Spinal cord (tissue), 10 donors: ENCODE results near the gene NLRP9. TPM values are rescaled to one million over a fixed set of nuclear protein-coding genes. Genes with fewer than 3 reads are reported as not detected.
"Not testable (repeated sequence)": the region's sequence is repeated elsewhere in the genome, so short reads cannot be mapped to it uniquely, and the experiment has no call there.

Experiments
- DNase-seq, 6 donors: peaks; one replicate each; pipeline versions ENCODE4 v3.0.0 to v3.0.0-alpha.2; 2013 to 2015; ENCODE audit warnings: low spot score in 6 of 6, low read depth in 4 of 6
- H3K27ac ChIP-seq: one replicate; pipeline ENCODE4 v1.5.1; 2013; ENCODE audit warnings: low read depth, low read length, control low read depth
- H3K27me3 ChIP-seq: one replicate; pipeline ENCODE4 v1.6.1; 2013; ENCODE audit warnings: low read length; ENCODE audit not compliant: control insufficient read depth, insufficient read depth
- H3K36me3 ChIP-seq: one replicate; pipeline ENCODE4 v1.6.1; 2013; ENCODE audit warnings: low read length; ENCODE audit not compliant: control insufficient read depth, insufficient read depth
- H3K4me1 ChIP-seq: one replicate; pipeline ENCODE4 v1.6.1; 2013; ENCODE audit warnings: low read length; ENCODE audit not compliant: control insufficient read depth, insufficient read depth
- H3K4me3 ChIP-seq: one replicate; pipeline ENCODE4 v1.5.1; 2013; ENCODE audit warnings: low read depth, low read length, control low read depth
- H3K9me3 ChIP-seq: one replicate; pipeline ENCODE4 v1.6.1; 2013; ENCODE audit warnings: low read length; ENCODE audit not compliant: control insufficient read depth, insufficient read depth
- WGBS: methylation state at CpG from one replicate; pipeline ENCODE4 v1.1.5; 2013; ENCODE audit warnings: missing lambda C conversion rate; ENCODE audit not compliant: insufficient coverage; 5-methylcytosine and 5-hydroxymethylcytosine counted together
- long read RNA-seq, 4 donors: transcript quantifications; one replicate each; lab custom pipeline, GENCODE V29; 2026
- polyA plus RNA-seq, 2 donors: library from polyadenylated mRNA; unstranded; fragments of 120-200 nt; gene quantifications; one replicate each; pipeline ENCODE4 v1.2.1, GENCODE V29; 2013; ENCODE audit not compliant: insufficient read length in 2 of 2
- total RNA-seq, 2 donors: library from RNA; depleted of rRNA in 1 of 2; stranded (reverse); fragments of 120-200 nt in 1 of 2; fragments of >200 nt in 1 of 2; gene quantifications; one replicate each; pipeline versions ENCODE4 v1.2.3 to v1.2.4, GENCODE V29; 2013 to 2014
- donor health status: healthy.

The NLRP9 gene
- total RNA-seq, result not detected
- under 1 TPM in 1 of 2 donors, not detected in 1; 0.08 TPM for polyA plus RNA-seq
- long read RNA-seq, donor 1, result 0 reads
- long read RNA-seq, donor 2, result 0 reads
- long read RNA-seq, donor 3, result 0 reads
- long read RNA-seq, donor 4, result 0 reads

- WGBS, result no CpG with 5 or more reads among the region's 3 CpGs
- peaks cover 2% of the 10 kb centered on the region for H3K9me3 ChIP-seq
- no peaks in the 10 kb centered on the region for H3K36me3 ChIP-seq
- no peak within 1 kb of the TSS for H3K4me3 ChIP-seq
- H3K27me3 ChIP-seq, result no peaks in the 10 kb centered on the region
- no peak within 1 kb of the TSS for H3K27ac ChIP-seq
- DNase-seq, result no peak
- H3K4me1 ChIP-seq, result no peaks in the 10 kb centered on the region
Observed at GRCh38 chr19:55738302-55738701, at the start of gene NLRP9. TSS of gene NLRP9 (minus strand) at chr19:55738402. CDS start at chr19:55738374, 28 bp downstream.

GRCh38 chr19:55781112-55781511, 42.9 kb upstream of the NLRP9 start:
- DNase-seq, result no peak
- WGBS, result 73% methylated on average over 2 of the region's 5 CpGs
- no peaks in the 10 kb centered on the region for H3K4me1 ChIP-seq
- H3K9me3 ChIP-seq, result no peaks in the 10 kb centered on the region
- H3K27ac ChIP-seq, result no peak overlapping the region
- H3K27me3 ChIP-seq, result no peaks in the 10 kb centered on the region
- no peak overlapping the region for H3K4me3 ChIP-seq
- H3K36me3 ChIP-seq, result no peaks in the 10 kb centered on the region

GRCh38 chr19:55778331-55778730, 40.1 kb upstream of the NLRP9 start:
- WGBS, result 85% methylated on average over 14 of the region's 16 CpGs
- Histone ChIP-seq H3K27ac (no peak overlapping the region), H3K36me3 (no peaks in the 10 kb centered on the region), H3K27me3 (no peaks in the 10 kb centered on the region), H3K9me3 (no peaks in the 10 kb centered on the region), H3K4me1 (no peaks in the 10 kb centered on the region), H3K4me3 (no peak overlapping the region)
- DNase-seq, result no peak

GRCh38 chr19:55777528-55777927, 39.3 kb upstream of the NLRP9 start:
- no peak for DNase-seq
- no peaks in the 10 kb centered on the region for H3K27me3 ChIP-seq
- H3K36me3 ChIP-seq, result no peaks in the 10 kb centered on the region
- H3K27ac ChIP-seq, result no peak overlapping the region
- no peaks in the 10 kb centered on the region for H3K4me1 ChIP-seq
- 28% methylated on average over 6 of the region's 7 CpGs for WGBS
- H3K9me3 ChIP-seq, result no peaks in the 10 kb centered on the region
- no peak overlapping the region for H3K4me3 ChIP-seq

GRCh38 chr19:55769632-55770031, 31.4 kb upstream of the NLRP9 start:
- not testable (repeated sequence) for H3K4me1 ChIP-seq, H3K27ac ChIP-seq, H3K27me3 ChIP-seq, H3K9me3 ChIP-seq, H3K4me3 ChIP-seq, H3K36me3 ChIP-seq, DNase-seq
- WGBS, result no CpG with 5 or more reads among the region's 3 CpGs

GRCh38 chr19:55768818-55769217, 30.6 kb upstream of the NLRP9 start, which contains the start of gene RFPL4AL1:
TSS of gene RFPL4AL1 (plus strand) at chr19:55769118. CDS start at chr19:55771805, 2,687 bp downstream.
- not testable (repeated sequence) for H3K4me1 ChIP-seq, H3K36me3 ChIP-seq, DNase-seq, H3K9me3 ChIP-seq, H3K27me3 ChIP-seq, H3K4me3 ChIP-seq, H3K27ac ChIP-seq
- WGBS, result 75% methylated on average over 3 of the region's 6 CpGs

GRCh38 chr19:55766466-55766865, 28.3 kb upstream of the NLRP9 start:
- H3K4me1 ChIP-seq, result no peaks in the 10 kb centered on the region
- H3K9me3 ChIP-seq, result no peaks in the 10 kb centered on the region
- H3K27me3 ChIP-seq, result no peaks in the 10 kb centered on the region
- no peak overlapping the region for H3K4me3 ChIP-seq
- DNase-seq, result no peak
- no peaks in the 10 kb centered on the region for H3K36me3 ChIP-seq
- 77% methylated on average over 7 of the region's 7 CpGs for WGBS
- H3K27ac ChIP-seq, result no peak overlapping the region

- 83% methylated on average over 1 of the region's 3 CpGs for WGBS
- H3K9me3 ChIP-seq, H3K4me1 ChIP-seq, H3K27ac ChIP-seq, H3K4me3 ChIP-seq, H3K27me3 ChIP-seq, H3K36me3 ChIP-seq, DNase-seq: not testable (repeated sequence)
Observed at GRCh38 chr19:55758797-55759196, 20.6 kb upstream of the NLRP9 start, which contains the start of gene RFPL4A. TSS of gene RFPL4A (plus strand) at chr19:55759097. CDS start at chr19:55761801, 2,704 bp downstream.

- not testable (repeated sequence) for DNase-seq, H3K4me1 ChIP-seq, H3K36me3 ChIP-seq, H3K27me3 ChIP-seq, H3K9me3 ChIP-seq, H3K4me3 ChIP-seq, H3K27ac ChIP-seq
- WGBS, result 77% methylated on average over 4 of the region's 4 CpGs
Observed at GRCh38 chr19:55756808-55757207, 18.6 kb upstream of the NLRP9 start.

- H3K9me3 ChIP-seq, result no peaks in the 10 kb centered on the region
- H3K4me1 ChIP-seq, result no peaks in the 10 kb centered on the region
- H3K4me3 ChIP-seq, result no peak overlapping the region
- no peaks in the 10 kb centered on the region for H3K27me3 ChIP-seq
- WGBS, result 100% methylated on average over 1 of the region's 3 CpGs
- DNase-seq, result no peak
- H3K36me3 ChIP-seq, result no peaks in the 10 kb centered on the region
- H3K27ac ChIP-seq, result no peak overlapping the region
Observed at GRCh38 chr19:55753401-55753800, 15.2 kb upstream of the NLRP9 start.
